HepG2 (cell line): Measurements from ENCODE around the gene ZBTB7B. TPM values are rescaled to one million over a fixed set of nuclear protein-coding genes. Genes with fewer than 3 reads are reported as not detected.

Experiments
- CCDC6 ChIP-seq: sonication (generic); formaldehyde crosslinking; IDR thresholded peaks from 2 replicates; pipeline ENCODE4 v1.8.1; 2022; ENCODE audit warnings: mild to moderate bottlenecking, missing genetic modification reagents, moderate library complexity
- CENPX ChIP-seq: sonication (generic); formaldehyde crosslinking; IDR thresholded peaks from 2 replicates; pipeline ENCODE4 v1.9.0; 2021; ENCODE audit warnings: mild to moderate bottlenecking, missing genetic modification reagents, moderate library complexity
- HMGA1 ChIP-seq: sonication (generic); formaldehyde crosslinking; conservative IDR thresholded peaks from 2 replicates; pipeline ENCODE4 v1.4.0; 2020; ENCODE audit warnings: missing genetic modification reagents
- HNF4A ChIP-seq: sonication (generic); formaldehyde crosslinking; IDR thresholded peaks from 2 replicates; pipeline ENCODE4 v1.4.0; 2020; ENCODE audit warnings: missing genetic modification reagents
- JARID2 ChIP-seq: sonication (generic); formaldehyde crosslinking; IDR thresholded peaks from 2 replicates; pipeline ENCODE4 v1.8.1; 2023; ENCODE audit warnings: missing genetic modification reagents, inconsistent platforms; ENCODE audit not compliant: insufficient replicate concordance
- NFRKB ChIP-seq: fragments of 450-650 bp; IDR thresholded peaks from 2 replicates; pipeline ENCODE4 v1.6.1; 2017
- NR2C2 ChIP-seq: sonication (generic); formaldehyde crosslinking; IDR thresholded peaks from 2 replicates; pipeline ENCODE4 v1.4.0; 2020; ENCODE audit warnings: missing genetic modification reagents, mild to moderate bottlenecking, moderate library complexity, borderline replicate concordance
- RORA ChIP-seq: sonication (generic); formaldehyde crosslinking; IDR thresholded peaks from 2 replicates; pipeline ENCODE4 v1.5.0; 2020; ENCODE audit warnings: mild to moderate bottlenecking, missing genetic modification reagents, moderate library complexity
- SALL2 ChIP-seq: sonication (generic); formaldehyde crosslinking; IDR thresholded peaks from 2 replicates; pipeline ENCODE4 v1.8.1; 2023; ENCODE audit warnings: mild to moderate bottlenecking, missing genetic modification reagents, inconsistent platforms
- SOX13 ChIP-seq, 3 experiments: fragments of 450-650 bp in 1 of 3; sonication (generic) in 1 of 3; formaldehyde crosslinking in 1 of 3; IDR thresholded peaks in 2 of 3; conservative IDR thresholded peaks in 1 of 3; 2 replicates each; pipeline versions ENCODE4 v1.5.0 to v1.6.1; 2016 to 2020; ENCODE audit warnings: antibody characterized with exemption in 1 of 3, mild to moderate bottlenecking in 1 of 3, missing compliant biosample characterization in 1 of 3, missing genetic modification reagents in 1 of 3, moderate library complexity in 1 of 3
- SSRP1 ChIP-seq: IDR thresholded peaks from 2 replicates; pipeline ENCODE4 v1.6.1; 2016; ENCODE audit warnings: control low read depth
- TCF12 ChIP-seq, 2 experiments: fragments of 450-650 bp in 1 of 2; sonication (generic) in 1 of 2; formaldehyde crosslinking in 1 of 2; IDR thresholded peaks; 2 replicates each; pipeline versions ENCODE4 v1.6.1 to v1.8.0; 2017 to 2022; ENCODE audit warnings: antibody characterized with exemption in 1 of 2, mild to moderate bottlenecking in 1 of 2, missing genetic modification reagents in 1 of 2, moderate library complexity in 1 of 2
- ZFP37 ChIP-seq: sonication (generic); formaldehyde crosslinking; IDR thresholded peaks from 2 replicates; pipeline ENCODE4 v1.4.0; 2020; ENCODE audit warnings: missing genetic modification reagents, borderline replicate concordance
- ZNF260 ChIP-seq: sonication (generic); formaldehyde crosslinking; IDR thresholded peaks from 2 replicates; pipeline ENCODE4 v1.4.0; 2020; ENCODE audit warnings: missing genetic modification reagents, low read depth, mild to moderate bottlenecking, borderline replicate concordance
- ZNF709 ChIP-seq: sonication (generic); formaldehyde crosslinking; IDR thresholded peaks from 2 replicates; pipeline ENCODE4 v1.5.0; 2020; ENCODE audit warnings: mild to moderate bottlenecking, missing genetic modification reagents
- ZNF766 ChIP-seq: sonication (generic); formaldehyde crosslinking; IDR thresholded peaks from 2 replicates; pipeline ENCODE4 v1.5.0; 2020; ENCODE audit warnings: missing genetic modification reagents, borderline replicate concordance
- ZNF776 ChIP-seq: sonication (generic); formaldehyde crosslinking; IDR thresholded peaks from 2 replicates; pipeline ENCODE4 v1.4.0; 2020; ENCODE audit warnings: mild to moderate bottlenecking, missing genetic modification reagents
- ZNF777 ChIP-seq: sonication (generic); formaldehyde crosslinking; IDR thresholded peaks from 2 replicates; pipeline ENCODE4 v1.4.0; 2020; ENCODE audit warnings: missing genetic modification reagents
- polyA plus RNA-seq, 8 experiments: library from polyadenylated mRNA; depleted of rRNA in 3 of 8; stranded (reverse) in 7 of 8; unstranded in 1 of 8; fragments of >200 nt; fragmentation: Illumina TruSeq in 4 of 8; extraction: Trizol in 4 of 8; gene quantifications; 2 replicates each; pipeline versions ENCODE4 v1.2.1 to v1.2.3, GENCODE V29; 2011 to 2016; ENCODE audit warnings: low read depth in 4 of 8, missing spikeins in 1 of 8, mixed read lengths in 1 of 8; ENCODE audit not compliant: insufficient read depth in 1 of 8
- total RNA-seq, 5 experiments: library from RNA; depleted of rRNA; stranded (reverse); fragments of >200 nt; fragmentation: Illumina TruSeq; extraction: Trizol; gene quantifications; 2 replicates each; pipeline ENCODE4 v1.2.3, GENCODE V29; 2016; ENCODE audit warnings: low read depth in 1 of 5
- TF ChIP-seq, protein P1 (sequence below): sonication (generic); formaldehyde crosslinking; IDR thresholded peaks from 2 replicates; pipeline ENCODE4 v1.9.0; 2021; ENCODE audit warnings: missing genetic modification reagents, borderline replicate concordance
- TF ChIP-seq, protein P2 (sequence below): IDR thresholded peaks from 2 replicates; pipeline ENCODE4 v1.4.0; 2020; ENCODE audit warnings: mild to moderate bottlenecking, missing genetic modification reagents
- TF ChIP-seq, protein P3 (sequence below): sonication (generic); formaldehyde crosslinking; IDR thresholded peaks from 2 replicates; pipeline ENCODE4 v1.4.0; 2020; ENCODE audit warnings: missing genetic modification reagents

The ZBTB7B gene
- total and polyA plus RNA-seq, 2 of the 13 experiments (the other 11 are each of a cell fraction or from before 2014, with no cell fraction given) = 15.5 to 17.5 TPM

DNA sequence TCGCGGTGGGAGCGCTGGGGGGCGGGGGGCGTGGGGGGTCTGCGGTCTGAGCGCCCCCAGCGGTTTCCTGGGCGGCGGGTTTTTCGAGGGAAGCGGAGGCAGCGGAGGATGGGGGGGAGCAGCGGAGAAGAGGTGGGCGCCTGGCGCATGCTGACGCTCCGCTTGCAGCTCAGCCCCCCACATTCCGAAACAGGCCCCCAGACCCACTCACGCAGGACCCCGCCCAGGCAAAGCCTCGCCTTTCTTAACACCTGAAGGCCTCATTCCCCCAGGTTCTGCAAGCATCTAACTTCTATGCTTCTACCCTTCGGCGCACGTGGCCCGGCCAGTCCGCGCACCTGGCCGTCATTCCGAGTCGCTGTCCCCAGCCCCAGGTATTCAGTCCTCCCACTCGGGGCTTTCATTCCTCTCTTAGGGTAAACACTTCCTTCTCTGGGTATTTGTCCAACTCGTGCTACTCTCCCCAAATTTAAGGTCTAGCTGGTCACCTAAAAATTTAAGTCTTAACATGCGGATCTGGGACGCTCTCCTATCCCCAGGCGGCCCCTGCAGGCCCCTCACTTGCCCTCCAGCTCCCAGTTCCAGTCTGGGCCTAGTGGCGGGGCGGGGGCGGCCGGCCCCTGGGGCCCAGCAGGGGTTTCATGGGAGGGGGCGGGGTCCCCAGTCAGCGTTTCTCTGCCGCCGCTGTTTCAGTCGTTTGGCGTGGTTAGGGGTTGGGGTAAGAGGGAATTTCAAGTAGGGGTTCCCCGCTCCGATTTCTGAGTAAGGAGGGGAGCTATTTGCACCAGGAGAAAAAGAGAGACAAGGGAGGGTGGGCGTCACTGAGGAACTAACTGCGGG is 2.8 kb upstream of the ZBTB7B start (continued):
- TF ChIP-seq, protein P1, sequence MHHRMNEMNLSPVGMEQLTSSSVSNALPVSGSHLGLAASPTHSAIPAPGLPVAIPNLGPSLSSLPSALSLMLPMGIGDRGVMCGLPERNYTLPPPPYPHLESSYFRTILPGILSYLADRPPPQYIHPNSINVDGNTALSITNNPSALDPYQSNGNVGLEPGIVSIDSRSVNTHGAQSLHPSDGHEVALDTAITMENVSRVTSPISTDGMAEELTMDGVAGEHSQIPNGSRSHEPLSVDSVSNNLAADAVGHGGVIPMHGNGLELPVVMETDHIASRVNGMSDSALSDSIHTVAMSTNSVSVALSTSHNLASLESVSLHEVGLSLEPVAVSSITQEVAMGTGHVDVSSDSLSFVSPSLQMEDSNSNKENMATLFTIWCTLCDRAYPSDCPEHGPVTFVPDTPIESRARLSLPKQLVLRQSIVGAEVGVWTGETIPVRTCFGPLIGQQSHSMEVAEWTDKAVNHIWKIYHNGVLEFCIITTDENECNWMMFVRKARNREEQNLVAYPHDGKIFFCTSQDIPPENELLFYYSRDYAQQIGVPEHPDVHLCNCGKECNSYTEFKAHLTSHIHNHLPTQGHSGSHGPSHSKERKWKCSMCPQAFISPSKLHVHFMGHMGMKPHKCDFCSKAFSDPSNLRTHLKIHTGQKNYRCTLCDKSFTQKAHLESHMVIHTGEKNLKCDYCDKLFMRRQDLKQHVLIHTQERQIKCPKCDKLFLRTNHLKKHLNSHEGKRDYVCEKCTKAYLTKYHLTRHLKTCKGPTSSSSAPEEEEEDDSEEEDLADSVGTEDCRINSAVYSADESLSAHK (CRISPR knock-in tag) = no peak
- TF ChIP-seq JARID2 (CRISPR knock-in tag) (no peak), SOX13 (IDR thresholded peaks at IDR 0.05) (no peak), SOX13 (CRISPR knock-in tag; conservative IDR thresholded peaks at IDR 0.05 in 1 of 2, IDR thresholded peaks at IDR 0.05 in 1 of 2) (0 out of 4 replicates have a peak, but pooled peaks of 1 of the 2 experiments have one; percentile 13), ZNF766 (CRISPR knock-in tag) (no peak), SALL2 (CRISPR knock-in tag) (no peak), ZNF260 (CRISPR knock-in tag) (no peak), NFRKB (no peak), ZNF709 (CRISPR knock-in tag) (peak; percentile 28; the same call in 1 of the 2 replicates), TCF12 (IDR thresholded peaks at IDR 0.05) (no peak), TCF12 (CRISPR knock-in tag; IDR thresholded peaks at IDR 0.05) (no peak), RORA (CRISPR knock-in tag) (no peak), SSRP1 (no peak), ZFP37 (CRISPR knock-in tag) (no peak), HMGA1 (CRISPR knock-in tag) (no peak), HNF4A (CRISPR knock-in tag) (no peak), CCDC6 (peak; percentile 42; the same call in 1 of the 2 replicates), CENPX (CRISPR knock-in tag) (no peak), NR2C2 (CRISPR knock-in tag) (no peak), ZNF777 (no peak), ZNF776 (CRISPR knock-in tag) (no peak)
- TF ChIP-seq, protein P2, sequence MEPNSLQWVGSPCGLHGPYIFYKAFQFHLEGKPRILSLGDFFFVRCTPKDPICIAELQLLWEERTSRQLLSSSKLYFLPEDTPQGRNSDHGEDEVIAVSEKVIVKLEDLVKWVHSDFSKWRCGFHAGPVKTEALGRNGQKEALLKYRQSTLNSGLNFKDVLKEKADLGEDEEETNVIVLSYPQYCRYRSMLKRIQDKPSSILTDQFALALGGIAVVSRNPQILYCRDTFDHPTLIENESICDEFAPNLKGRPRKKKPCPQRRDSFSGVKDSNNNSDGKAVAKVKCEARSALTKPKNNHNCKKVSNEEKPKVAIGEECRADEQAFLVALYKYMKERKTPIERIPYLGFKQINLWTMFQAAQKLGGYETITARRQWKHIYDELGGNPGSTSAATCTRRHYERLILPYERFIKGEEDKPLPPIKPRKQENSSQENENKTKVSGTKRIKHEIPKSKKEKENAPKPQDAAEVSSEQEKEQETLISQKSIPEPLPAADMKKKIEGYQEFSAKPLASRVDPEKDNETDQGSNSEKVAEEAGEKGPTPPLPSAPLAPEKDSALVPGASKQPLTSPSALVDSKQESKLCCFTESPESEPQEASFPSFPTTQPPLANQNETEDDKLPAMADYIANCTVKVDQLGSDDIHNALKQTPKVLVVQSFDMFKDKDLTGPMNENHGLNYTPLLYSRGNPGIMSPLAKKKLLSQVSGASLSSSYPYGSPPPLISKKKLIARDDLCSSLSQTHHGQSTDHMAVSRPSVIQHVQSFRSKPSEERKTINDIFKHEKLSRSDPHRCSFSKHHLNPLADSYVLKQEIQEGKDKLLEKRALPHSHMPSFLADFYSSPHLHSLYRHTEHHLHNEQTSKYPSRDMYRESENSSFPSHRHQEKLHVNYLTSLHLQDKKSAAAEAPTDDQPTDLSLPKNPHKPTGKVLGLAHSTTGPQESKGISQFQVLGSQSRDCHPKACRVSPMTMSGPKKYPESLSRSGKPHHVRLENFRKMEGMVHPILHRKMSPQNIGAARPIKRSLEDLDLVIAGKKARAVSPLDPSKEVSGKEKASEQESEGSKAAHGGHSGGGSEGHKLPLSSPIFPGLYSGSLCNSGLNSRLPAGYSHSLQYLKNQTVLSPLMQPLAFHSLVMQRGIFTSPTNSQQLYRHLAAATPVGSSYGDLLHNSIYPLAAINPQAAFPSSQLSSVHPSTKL = peak; percentile 36; the same call in 1 of the 2 replicates
- TF ChIP-seq, protein P3, sequence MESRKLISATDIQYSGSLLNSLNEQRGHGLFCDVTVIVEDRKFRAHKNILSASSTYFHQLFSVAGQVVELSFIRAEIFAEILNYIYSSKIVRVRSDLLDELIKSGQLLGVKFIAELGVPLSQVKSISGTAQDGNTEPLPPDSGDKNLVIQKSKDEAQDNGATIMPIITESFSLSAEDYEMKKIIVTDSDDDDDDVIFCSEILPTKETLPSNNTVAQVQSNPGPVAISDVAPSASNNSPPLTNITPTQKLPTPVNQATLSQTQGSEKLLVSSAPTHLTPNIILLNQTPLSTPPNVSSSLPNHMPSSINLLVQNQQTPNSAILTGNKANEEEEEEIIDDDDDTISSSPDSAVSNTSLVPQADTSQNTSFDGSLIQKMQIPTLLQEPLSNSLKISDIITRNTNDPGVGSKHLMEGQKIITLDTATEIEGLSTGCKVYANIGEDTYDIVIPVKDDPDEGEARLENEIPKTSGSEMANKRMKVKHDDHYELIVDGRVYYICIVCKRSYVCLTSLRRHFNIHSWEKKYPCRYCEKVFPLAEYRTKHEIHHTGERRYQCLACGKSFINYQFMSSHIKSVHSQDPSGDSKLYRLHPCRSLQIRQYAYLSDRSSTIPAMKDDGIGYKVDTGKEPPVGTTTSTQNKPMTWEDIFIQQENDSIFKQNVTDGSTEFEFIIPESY (CRISPR knock-in tag) = peak; percentile 49
